ENCODE data around the gene ARL6IP6. TPM values are rescaled to one million over a fixed set of nuclear protein-coding genes. Genes with fewer than 3 reads are reported as not detected.

The ARL6IP6 gene
- total and polyA plus RNA-seq, 2 of the 13 experiments (the other 11 are each of a cell fraction or from before 2014, with no cell fraction given) = 45.0 to 65.9 TPM

DNA sequence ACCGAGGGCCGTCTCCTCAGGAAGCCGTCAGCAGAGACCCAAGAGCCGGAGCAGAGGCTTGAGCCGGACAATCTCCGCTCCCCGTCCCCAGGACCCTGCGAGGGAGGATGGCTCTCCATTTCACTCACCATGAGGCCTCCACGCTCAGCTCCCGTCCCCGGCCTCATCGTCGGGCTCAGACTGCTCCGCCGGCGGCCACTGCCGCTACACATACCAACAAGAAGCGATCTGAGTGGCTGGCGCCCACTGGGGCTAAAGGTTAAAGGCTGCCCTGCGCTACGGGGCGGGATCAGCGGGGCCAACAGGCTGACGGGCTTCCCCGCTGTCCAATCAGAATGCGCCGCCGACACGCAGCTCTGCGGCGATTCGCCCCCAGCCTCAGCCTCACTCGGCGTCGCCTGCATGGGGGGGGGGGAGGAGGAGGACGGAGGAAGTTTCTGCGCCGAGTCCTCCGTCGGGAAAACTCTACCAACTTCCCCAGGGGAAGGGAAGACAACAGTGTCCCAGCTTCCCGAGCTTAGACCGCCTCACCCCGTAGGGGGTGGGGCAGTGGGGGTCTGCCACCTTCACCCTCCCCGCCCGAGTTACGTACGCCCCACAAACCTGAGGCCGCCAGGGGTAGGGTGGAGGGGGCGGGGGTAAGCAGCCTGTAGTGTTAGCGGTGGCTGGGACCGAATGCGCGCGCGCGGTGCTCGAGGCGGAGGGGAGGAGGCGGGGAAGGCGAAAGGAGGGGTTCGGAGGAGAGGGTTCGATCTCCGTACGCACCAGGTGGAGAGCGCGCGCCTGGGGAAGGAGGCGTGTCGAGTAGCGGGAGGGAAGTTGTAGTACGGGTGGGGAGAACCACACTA, 968 bp upstream of the ARL6IP6 start, which contains the start of gene PRPF40A (continued):
- TF ChIP-seq ZNF720 (CRISPR knock-in tag; IDR thresholded peaks at IDR 0.05) (0 out of 2 replicates have a peak, but pooled peaks have one; percentile 57), ZFP37 (CRISPR knock-in tag; IDR thresholded peaks at IDR 0.05; ENCODE audit: borderline replicate concordance) (no peak), KLF6 (CRISPR knock-in tag; IDR thresholded peaks at IDR 0.05) (peak; percentile 23; the same call in 1 of the 2 replicates), SMAD9 (CRISPR knock-in tag; IDR thresholded peaks at IDR 0.05) (no peak), SP5 (CRISPR knock-in tag; IDR thresholded peaks at IDR 0.05; ENCODE audit: borderline replicate concordance, low read depth) (peak; percentile 49), ZMYM3 (CRISPR knock-in tag; IDR thresholded peaks at IDR 0.05) (peak; percentile 32; the same call in 1 of the 2 replicates), CBX5 (CRISPR knock-in tag; IDR thresholded peaks at IDR 0.05; ENCODE audit: borderline replicate concordance) (no peak), RAD51 (IDR thresholded peaks at IDR 0.05; ENCODE audit: borderline replicate concordance) (no peak), SIX4 (CRISPR knock-in tag; IDR thresholded peaks at IDR 0.05) (no peak), GLI4 (CRISPR knock-in tag; IDR thresholded peaks at IDR 0.05; ENCODE audit: borderline replicate concordance) (peak; percentile 96), ZNF451 (CRISPR knock-in tag; IDR thresholded peaks at IDR 0.05) (peak; percentile 71; the same call in 1 of the 2 replicates), ZNF577 (CRISPR knock-in tag; IDR thresholded peaks at IDR 0.05; ENCODE audit: borderline replicate concordance, low read depth) (no peak), ZNF674 (CRISPR knock-in tag; IDR thresholded peaks at IDR 0.05; ENCODE audit: low read depth) (peak; percentile 96), MBNL3 (CRISPR knock-in tag; conservative IDR thresholded peaks at IDR 0.05) (no peak), SIX1 (CRISPR knock-in tag; IDR thresholded peaks at IDR 0.05; ENCODE audit: borderline replicate concordance) (no peak), ZFP41 (CRISPR knock-in tag; IDR thresholded peaks at IDR 0.05; ENCODE audit: borderline replicate concordance) (no peak)
- TF ChIP-seq, protein P1, sequence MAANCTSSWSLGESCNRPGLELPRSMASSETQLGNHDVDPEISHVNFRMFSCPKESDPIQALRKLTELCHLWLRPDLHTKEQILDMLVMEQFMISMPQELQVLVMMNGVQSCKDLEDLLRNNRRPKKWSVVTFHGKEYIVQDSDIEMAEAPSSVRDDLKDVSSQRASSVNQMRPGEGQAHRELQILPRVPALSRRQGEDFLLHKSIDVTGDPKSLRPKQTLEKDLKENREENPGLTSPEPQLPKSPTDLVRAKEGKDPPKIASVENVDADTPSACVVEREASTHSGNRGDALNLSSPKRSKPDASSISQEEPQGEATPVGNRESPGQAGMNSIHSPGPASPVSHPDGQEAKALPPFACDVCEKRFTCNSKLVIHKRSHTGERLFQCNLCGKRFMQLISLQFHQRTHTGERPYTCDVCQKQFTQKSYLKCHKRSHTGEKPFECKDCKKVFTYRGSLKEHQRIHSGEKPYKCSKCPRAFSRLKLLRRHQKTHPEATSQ (CRISPR knock-in tag; IDR thresholded peaks at IDR 0.05; ENCODE audit: borderline replicate concordance) = peak; percentile 88; the same call in 1 of the 2 replicates
